CD4-positive, CD25-positive, alpha-beta regulatory T cell (primary cell): ENCODE data around the gene DOP1A. TPM values are rescaled to one million over a fixed set of nuclear protein-coding genes. Genes with fewer than 3 reads are reported as not detected.
A peak's percentile ranks its signal among the peaks of the same experiment; 100 is the strongest.

ENCODE experiments used
- ATAC-seq, 2 donors: fragments of 150-1000 bp; cut with Tn5 transposase; one replicate each; pipeline ENCODE4 v1.10.0; 2021; ENCODE audit warnings: low read depth in 2 of 2, moderate number of reproducible peaks in 2 of 2, moderate library complexity in 1 of 2
- DNase-seq, 3 donors: peaks; one replicate each; pipeline versions ENCODE4 v3.0.0 to v3.0.0-alpha.2; 2012 to 2022; ENCODE audit warnings: mixed read lengths in 1 of 3
- H3K27ac ChIP-seq: one replicate; pipeline ENCODE4 v1.7.0; 2013; ENCODE audit warnings: mild to moderate bottlenecking, low read length; ENCODE audit not compliant: insufficient read depth, poor library complexity, severe bottlenecking
- H3K27me3 ChIP-seq: one replicate; pipeline ENCODE4 v1.7.0; 2013; ENCODE audit warnings: low read length; ENCODE audit not compliant: control insufficient read depth, insufficient read depth
- H3K36me3 ChIP-seq: one replicate; pipeline ENCODE4 v1.7.0; 2013; ENCODE audit warnings: mild to moderate bottlenecking, low read length, moderate library complexity; ENCODE audit not compliant: control insufficient read depth, insufficient read depth
- H3K4me1 ChIP-seq: 2 replicates; pipeline ENCODE4 v1.7.0; 2013; ENCODE audit warnings: mild to moderate bottlenecking, low read length; ENCODE audit not compliant: insufficient read depth, control insufficient read depth, poor library complexity, severe bottlenecking
- H3K4me3 ChIP-seq: one replicate; pipeline ENCODE4 v1.7.0; 2013; ENCODE audit warnings: low read depth, mild to moderate bottlenecking, low read length, moderate library complexity
- H3K9me3 ChIP-seq, 2 experiments: 1 replicate in 1 of 2; 2 replicates in 1 of 2; pipeline ENCODE4 v1.7.0; 2013; ENCODE audit warnings: low read length in 2 of 2, mild to moderate bottlenecking in 1 of 2, moderate library complexity in 1 of 2; ENCODE audit not compliant: control insufficient read depth in 2 of 2
- H3K27ac Mint-ChIP-seq, 3 donors: one replicate each; pipeline ENCODE4 v1.8.0; 2020 to 2022; ENCODE audit warnings: mild to moderate bottlenecking in 3 of 3, mixed read lengths in 3 of 3, moderate library complexity in 2 of 3
- H3K27me3 Mint-ChIP-seq: one replicate; pipeline ENCODE4 v1.8.0; 2022; ENCODE audit warnings: mild to moderate bottlenecking, mixed read lengths
- H3K36me3 Mint-ChIP-seq: one replicate; pipeline ENCODE4 v1.8.0; 2020; ENCODE audit warnings: mixed read lengths
- H3K4me1 Mint-ChIP-seq, 4 donors: one replicate each; pipeline ENCODE4 v1.8.0; 2020 to 2022; ENCODE audit warnings: mixed read lengths in 4 of 4, mild to moderate bottlenecking in 1 of 4
- H3K4me3 Mint-ChIP-seq, 4 donors: one replicate each; pipeline ENCODE4 v1.8.0; 2020 to 2022; ENCODE audit warnings: mild to moderate bottlenecking in 4 of 4, mixed read lengths in 4 of 4, moderate library complexity in 3 of 4
- H3K9me3 Mint-ChIP-seq, 7 donors: one replicate each; pipeline ENCODE4 v1.8.0; 2020 to 2022; ENCODE audit warnings: mixed read lengths in 7 of 7, mild to moderate bottlenecking in 3 of 7, moderate library complexity in 2 of 7
- polyA plus RNA-seq, 4 donors: library from polyadenylated mRNA; unstranded; fragments of 300-500 nt; fragmentation: Illumina TruSeq; gene quantifications; one replicate each; pipeline ENCODE4 v1.2.3, GENCODE V29; 2021
- total RNA-seq: library from RNA; stranded (reverse); gene quantifications from one replicate; pipeline ENCODE4 v1.2.3, GENCODE V29; 2022

The DOP1A gene
- total and polyA plus RNA-seq, 5 donors from 2014 or later, result 2.1 to 21.7 (median 2.5) TPM

DNA sequence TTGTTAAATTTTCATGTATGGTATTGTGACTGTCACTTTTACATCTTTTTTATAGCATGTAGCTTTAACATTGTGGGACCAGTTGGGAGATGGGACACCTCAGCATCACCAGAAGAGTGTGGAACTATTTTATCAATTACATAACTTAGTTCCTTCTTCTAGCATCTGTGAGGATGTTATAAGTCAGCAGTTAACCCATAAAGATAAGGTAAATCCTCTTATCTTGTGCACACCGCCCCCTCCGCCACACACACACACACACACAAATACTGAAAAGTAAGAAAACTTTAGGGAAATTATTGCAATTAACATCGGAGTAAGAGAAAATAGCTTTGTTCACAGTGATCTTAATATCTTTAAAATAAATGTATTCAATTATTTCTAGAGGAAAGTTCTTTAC, 64.7 kb downstream of the DOP1A start:
- H3K9me3 ChIP-seq, result no peaks in the 10 kb centered on the region
- Mint-ChIP-seq H3K4me1 (no peaks in the 10 kb centered on the region), H3K9me3 (no peaks in the 10 kb centered on the region), H3K27ac (no peak overlapping the region), H3K27me3 (no peaks in the 10 kb centered on the region), H3K36me3 (peaks cover 43% of the 10 kb centered on the region), H3K4me3 (no peak overlapping the region)
- peaks cover 63% of the 10 kb centered on the region for H3K36me3 ChIP-seq
- DNase-seq (no peak), ATAC-seq (no peak)
- no peaks in the 10 kb centered on the region for H3K27me3 ChIP-seq
- no peak overlapping the region for H3K27ac ChIP-seq
- H3K4me1 ChIP-seq, result no peaks in the 10 kb centered on the region
- no peak overlapping the region for H3K4me3 ChIP-seq

DNA sequence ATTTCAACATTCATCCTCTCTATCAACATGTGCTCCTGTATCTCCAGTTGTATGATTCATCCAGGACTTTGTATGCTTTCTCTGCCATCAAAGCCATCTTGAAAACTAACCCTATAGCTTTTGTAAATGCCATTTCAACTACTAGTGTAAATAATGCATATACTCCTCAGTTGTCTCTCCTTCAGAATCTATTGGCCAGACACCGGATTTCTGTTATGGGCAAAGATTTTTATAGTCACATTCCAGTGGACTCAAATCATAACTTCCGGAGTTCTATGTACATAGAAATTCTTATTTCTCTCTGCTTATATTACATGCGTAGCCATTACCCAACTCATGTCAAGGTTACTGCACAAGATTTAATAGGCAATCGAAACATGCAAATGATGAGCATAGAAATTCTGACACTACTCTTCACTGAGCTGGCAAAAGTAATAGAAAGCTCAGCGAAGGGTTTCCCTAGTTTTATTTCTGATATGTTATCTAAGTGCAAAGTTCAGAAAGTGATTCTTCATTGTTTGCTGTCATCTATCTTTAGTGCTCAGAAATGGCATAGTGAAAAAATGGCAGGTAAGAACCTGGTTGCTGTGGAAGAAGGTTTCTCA, 70.7 kb downstream of the DOP1A start:
- H3K36me3 ChIP-seq, result peaks cover 40% of the 10 kb centered on the region
- peaks cover 34% of the 10 kb centered on the region for H3K36me3 Mint-ChIP-seq
- ATAC-seq, result no peak

DNA sequence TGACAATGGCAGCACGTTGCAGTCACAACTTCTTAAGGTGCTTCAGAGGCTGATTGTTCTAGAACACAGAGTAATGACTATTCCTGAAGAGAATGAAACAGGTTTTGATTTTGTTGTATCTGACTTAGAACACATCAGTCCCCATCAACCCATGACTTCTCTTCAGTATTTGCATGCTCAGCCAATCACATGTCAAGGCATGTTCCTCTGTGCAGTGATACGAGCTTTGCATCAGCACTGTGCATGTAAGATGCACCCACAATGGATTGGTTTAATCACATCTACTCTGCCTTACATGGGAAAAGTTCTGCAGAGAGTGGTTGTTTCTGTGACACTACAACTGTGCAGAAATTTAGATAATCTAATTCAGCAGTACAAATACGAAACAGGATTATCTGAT, 71.3 kb downstream of the DOP1A start:
- ATAC-seq (no peak), DNase-seq (no peak)
- Mint-ChIP-seq H3K27me3 (no peaks in the 10 kb centered on the region), H3K4me3 (no peak overlapping the region), H3K27ac (no peak overlapping the region), H3K9me3 (no peaks in the 10 kb centered on the region), H3K4me1 (peaks cover 0 to 10% (median 1%) of the 10 kb centered on the region in 4 donors), H3K36me3 (peaks cover 39% of the 10 kb centered on the region)
- Histone ChIP-seq H3K4me3 (no peak overlapping the region), H3K27ac (no peak overlapping the region), H3K27me3 (no peaks in the 10 kb centered on the region), H3K9me3 (no peaks in the 10 kb centered on the region), H3K36me3 (peaks cover 44% of the 10 kb centered on the region), H3K4me1 (no peaks in the 10 kb centered on the region)

More for the DNA sequence above, 70.7 kb downstream of the DOP1A start:
- Histone ChIP-seq H3K9me3 (no peaks in the 10 kb centered on the region), H3K27me3 (no peaks in the 10 kb centered on the region), H3K4me3 (no peak overlapping the region), H3K4me1 (no peaks in the 10 kb centered on the region), H3K27ac (no peak overlapping the region)
- H3K27me3 Mint-ChIP-seq, result no peaks in the 10 kb centered on the region
- no peak for DNase-seq
- H3K9me3 Mint-ChIP-seq, result no peaks in the 10 kb centered on the region
- no peak overlapping the region for H3K27ac Mint-ChIP-seq
- H3K4me3 Mint-ChIP-seq, result no peak overlapping the region
- H3K4me1 Mint-ChIP-seq, result peaks cover 0 to 10% (median 1%) of the 10 kb centered on the region in 4 donors

DNA sequence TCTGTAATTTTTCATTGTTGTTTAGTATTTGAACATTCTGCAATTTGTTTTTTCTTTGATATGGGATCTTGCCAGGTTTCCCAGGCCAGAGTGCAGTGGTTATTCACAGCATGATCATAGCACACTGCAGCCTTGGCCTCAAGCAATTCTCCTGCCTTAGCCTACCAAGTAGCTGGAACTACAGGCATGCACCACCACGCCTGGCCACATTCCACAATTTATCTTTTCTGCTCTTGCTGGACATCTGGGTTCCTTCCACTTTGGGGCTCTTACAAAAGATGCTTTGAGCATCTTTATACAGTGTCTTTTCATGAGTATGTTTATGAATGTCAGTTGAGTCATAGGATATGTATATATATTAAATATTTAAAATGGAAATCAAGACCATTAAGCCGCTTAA, 83.6 kb downstream of the DOP1A start:
- Histone ChIP-seq H3K9me3 (no peaks in the 10 kb centered on the region), H3K27ac (no peak overlapping the region), H3K4me3 (no peak overlapping the region), H3K27me3 (no peaks in the 10 kb centered on the region), H3K36me3 (peaks cover 68% of the 10 kb centered on the region), H3K4me1 (no peaks in the 10 kb centered on the region)
- H3K27ac Mint-ChIP-seq, result no peak overlapping the region
- ATAC-seq, result no peak
- no peaks in the 10 kb centered on the region for H3K9me3 Mint-ChIP-seq
- H3K4me1 Mint-ChIP-seq, result no peaks in the 10 kb centered on the region
- DNase-seq, result no peak
- H3K27me3 Mint-ChIP-seq, result no peaks in the 10 kb centered on the region
- peaks cover 40% of the 10 kb centered on the region for H3K36me3 Mint-ChIP-seq
- no peak overlapping the region for H3K4me3 Mint-ChIP-seq

DNA sequence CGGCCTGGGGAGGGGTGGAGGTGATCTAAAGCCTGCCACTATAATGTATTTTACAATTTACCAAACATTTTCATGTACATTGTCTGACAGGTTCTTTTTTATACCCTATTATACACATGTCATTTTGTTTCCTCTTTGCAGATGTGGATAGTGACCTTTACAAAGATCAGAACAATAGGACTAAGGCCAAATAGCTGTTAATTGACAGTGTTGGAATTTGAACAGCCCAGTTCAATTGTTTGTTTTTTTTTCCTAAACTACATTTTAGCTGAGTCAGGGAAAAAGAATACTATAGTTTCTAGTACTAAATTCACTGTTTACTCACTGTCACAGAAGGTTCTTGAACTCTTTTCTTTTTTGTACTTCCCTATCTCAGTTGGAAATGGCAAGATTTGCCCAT, 85.4 kb downstream of the DOP1A start:
- Histone ChIP-seq H3K4me3 (no peak overlapping the region), H3K9me3 (no peaks in the 10 kb centered on the region), H3K27ac (no peak overlapping the region), H3K36me3 (peaks cover 63% of the 10 kb centered on the region), H3K4me1 (no peaks in the 10 kb centered on the region), H3K27me3 (no peaks in the 10 kb centered on the region)
- Mint-ChIP-seq H3K9me3 (no peaks in the 10 kb centered on the region), H3K36me3 (peaks cover 47% of the 10 kb centered on the region), H3K27ac (no peak overlapping the region), H3K4me1 (no peaks in the 10 kb centered on the region), H3K4me3 (peak overlapping the region in 1 of 4 donors; percentile 27), H3K27me3 (no peaks in the 10 kb centered on the region)
- ATAC-seq (no peak), DNase-seq (no peak)

DNA sequence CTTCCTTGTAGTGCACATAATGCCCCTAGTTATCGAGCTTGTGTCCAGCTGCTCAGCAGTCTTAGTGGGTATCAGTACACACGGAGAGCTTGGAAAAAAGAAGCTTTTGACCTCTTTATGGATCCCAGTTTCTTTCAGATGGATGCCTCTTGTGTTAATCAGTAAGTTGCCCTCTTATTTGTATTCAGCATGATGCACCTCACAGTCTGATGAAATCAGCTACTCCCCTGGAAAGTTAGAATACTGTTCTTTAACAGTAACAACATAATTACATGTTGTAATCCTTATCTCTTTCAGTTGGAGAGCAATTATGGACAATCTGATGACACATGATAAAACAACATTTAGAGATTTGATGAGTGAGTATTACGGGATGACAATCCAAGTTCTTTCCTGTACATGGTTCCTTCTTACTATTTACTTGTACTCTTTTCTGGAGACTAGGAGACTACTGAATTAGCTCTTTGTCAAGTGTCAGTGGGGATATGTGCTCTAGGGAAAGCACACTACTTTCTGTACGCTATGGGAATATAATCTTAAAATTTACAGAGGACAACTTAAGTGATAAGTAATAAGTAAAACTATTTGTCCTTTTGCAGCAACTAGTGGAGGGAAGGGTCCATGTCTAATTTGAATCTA, 86.5 kb downstream of the DOP1A start:
- no peaks in the 10 kb centered on the region for H3K9me3 ChIP-seq

DNA sequence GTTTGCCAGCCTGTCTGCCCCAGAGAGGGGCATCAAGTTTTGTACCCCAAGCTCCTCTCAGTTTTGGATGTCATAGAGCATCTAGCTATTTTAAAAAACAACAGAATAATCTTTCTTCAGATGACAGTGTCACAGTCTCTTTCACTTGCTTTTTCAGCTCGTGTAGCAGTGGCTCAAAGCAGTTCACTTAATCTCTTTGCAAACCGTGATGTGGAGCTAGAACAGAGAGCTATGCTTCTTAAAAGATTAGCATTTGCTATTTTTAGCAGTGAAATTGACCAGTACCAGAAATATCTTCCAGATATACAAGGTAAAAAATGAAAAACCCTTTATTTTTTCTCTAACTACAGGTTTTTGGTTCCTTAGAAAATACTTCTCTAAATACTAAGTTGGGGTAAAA, 88.3 kb downstream of the DOP1A start:
- no peaks in the 10 kb centered on the region for H3K4me1 ChIP-seq
- peak overlapping the region in 1 of 3 donors; percentile 49 for H3K27ac Mint-ChIP-seq
- no peaks in the 10 kb centered on the region for H3K27me3 Mint-ChIP-seq
- no peak for DNase-seq
- no peak overlapping the region for H3K27ac ChIP-seq
- H3K36me3 ChIP-seq, result peaks cover 70% of the 10 kb centered on the region
- H3K36me3 Mint-ChIP-seq, result peaks cover 44% of the 10 kb centered on the region
- no peaks in the 10 kb centered on the region for H3K27me3 ChIP-seq
- H3K9me3 ChIP-seq, result no peaks in the 10 kb centered on the region
- no peak for ATAC-seq
- no peak overlapping the region for H3K4me3 ChIP-seq
- H3K9me3 Mint-ChIP-seq, result no peaks in the 10 kb centered on the region
- peaks cover 0 to 4% (median 0%) of the 10 kb centered on the region in 4 donors for H3K4me1 Mint-ChIP-seq
- H3K4me3 Mint-ChIP-seq, result no peak overlapping the region

More for the DNA sequence above, 86.5 kb downstream of the DOP1A start:
- ATAC-seq (no peak), DNase-seq (no peak)
- H3K4me1 ChIP-seq, result no peaks in the 10 kb centered on the region
- no peaks in the 10 kb centered on the region for H3K4me1 Mint-ChIP-seq
- H3K27ac ChIP-seq, result no peak overlapping the region
- H3K4me3 Mint-ChIP-seq, result no peak overlapping the region
- no peaks in the 10 kb centered on the region for H3K27me3 ChIP-seq
- no peaks in the 10 kb centered on the region for H3K27me3 Mint-ChIP-seq
- H3K36me3 ChIP-seq, result peaks cover 70% of the 10 kb centered on the region
- no peak overlapping the region for H3K4me3 ChIP-seq
- no peak overlapping the region for H3K27ac Mint-ChIP-seq
- no peaks in the 10 kb centered on the region for H3K9me3 Mint-ChIP-seq
- peaks cover 43% of the 10 kb centered on the region for H3K36me3 Mint-ChIP-seq

DNA sequence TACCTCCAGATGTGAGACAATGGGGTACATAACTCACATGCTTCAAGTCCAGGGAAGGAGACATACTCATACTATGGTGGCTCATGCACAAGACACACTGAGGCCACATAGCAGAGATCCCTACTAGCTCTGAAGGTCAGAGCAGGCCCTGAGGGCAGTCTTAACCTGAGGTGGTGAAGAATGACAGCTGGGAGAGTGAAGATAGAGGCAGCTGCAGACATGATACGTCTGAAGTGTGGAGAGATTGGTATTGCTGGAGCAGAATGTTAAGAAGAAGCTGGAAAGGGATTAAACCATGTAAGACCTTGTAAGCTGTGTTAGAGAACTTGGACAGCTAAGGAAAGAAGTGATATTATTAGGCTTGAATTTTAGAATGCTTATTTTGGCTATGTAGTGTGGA, 92.7 kb downstream of the DOP1A start:
- H3K4me1 Mint-ChIP-seq, result peaks cover 0 to 4% (median 0%) of the 10 kb centered on the region in 4 donors
- Histone ChIP-seq H3K9me3 (no peaks in the 10 kb centered on the region), H3K27ac (no peak overlapping the region), H3K36me3 (peaks cover 57% of the 10 kb centered on the region), H3K4me3 (no peak overlapping the region), H3K4me1 (no peaks in the 10 kb centered on the region), H3K27me3 (no peaks in the 10 kb centered on the region)
- no peak overlapping the region for H3K4me3 Mint-ChIP-seq
- peaks cover 38% of the 10 kb centered on the region for H3K36me3 Mint-ChIP-seq
- H3K9me3 Mint-ChIP-seq, result no peaks in the 10 kb centered on the region
- DNase-seq (no peak), ATAC-seq (no peak)
- peak overlapping the region in 1 of 3 donors; percentile 43 for H3K27ac Mint-ChIP-seq
- no peaks in the 10 kb centered on the region for H3K27me3 Mint-ChIP-seq
